Measurements from ENCODE around the gene FAM186B.
A peak's percentile ranks its signal among the peaks of the same experiment; 100 is the strongest.

Gene FAM186B

DNA sequence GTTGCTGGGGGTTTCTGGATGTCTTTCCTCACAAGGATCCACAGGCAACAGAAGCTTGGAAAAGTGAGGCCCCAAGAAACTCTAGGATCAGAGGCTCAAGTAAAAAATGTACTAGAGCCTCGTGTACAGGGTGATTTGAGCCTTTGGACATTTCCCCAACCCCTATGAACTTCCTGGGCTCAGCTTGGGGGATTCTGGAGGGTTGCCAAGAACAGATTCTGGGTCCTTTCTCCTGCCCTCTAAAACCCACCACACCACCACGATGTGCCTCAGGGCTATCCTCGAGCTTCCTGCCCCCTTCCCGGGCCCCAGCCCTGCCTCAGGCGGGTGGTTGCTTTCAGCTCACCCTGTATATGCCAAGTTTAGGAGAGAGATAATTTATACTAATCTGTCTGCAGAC lies 583 bp downstream of the FAM186B start:
- no peak overlapping the region for H3K27ac ChIP-seq (ENCODE audit: extremely low read depth, low read depth, low read length)
- POLR2A ChIA-PET, result interaction anchor here (0.5 to 0.9 kb wide), 4 partner anchors 10 to 324 kb away, joined by 3 to 8 read pairs (median 4); no protein-coding TSS in a partner anchor
- TF ChIP-seq ZFP41 (tag by site-specific recombination; IDR thresholded peaks at IDR 0.05; ENCODE audit: borderline replicate concordance), result no peak
- TF ChIP-seq ZNF37A (tag by site-specific recombination; IDR thresholded peaks at IDR 0.05), result no peak
- no peak for TF ChIP-seq REPIN1 (tag by site-specific recombination; IDR thresholded peaks at IDR 0.05; ENCODE audit: low read depth)
- TF ChIP-seq EGR2 (tag by site-specific recombination; IDR thresholded peaks at IDR 0.05; ENCODE audit: low read depth), result no peak
- no peak for TF ChIP-seq ZNF16 (tag by site-specific recombination; IDR thresholded peaks at IDR 0.05; ENCODE audit: low read depth)
- no peak for TF ChIP-seq MEIS1 (CRISPR knock-in tag; IDR thresholded peaks at IDR 0.05; ENCODE audit: borderline replicate concordance)
- TF ChIP-seq ZNF768 (tag by site-specific recombination; IDR thresholded peaks at IDR 0.05), result no peak
- peaks cover 0 to 8% of the 10 kb centered on the region in 2 experiments; a peak in 1 of 3 replicates for H3K36me3 ChIP-seq (ENCODE audit: control insufficient read depth in 2 of 2, insufficient read depth in 1 of 2, low read length in 2 of 2)
- CTCF ChIA-PET, result interaction anchor here (0.7 to 2.2 kb wide), 4 partner anchors 24 to 316 kb away, joined by 3 to 10 read pairs (median 4); no protein-coding TSS in a partner anchor
- H3K4me1 ChIP-seq (ENCODE audit: control insufficient read depth, insufficient read depth, low read length), result peaks cover 2% of the 10 kb centered on the region; the same call in 1 of the 2 replicates
- no peaks in the 10 kb centered on the region for H3K9me3 ChIP-seq (ENCODE audit: control insufficient read depth, insufficient read depth, low read depth, low read length)
- H3K4me3 ChIP-seq (ENCODE audit: low read depth, low read length), result no peak overlapping the region

DNA sequence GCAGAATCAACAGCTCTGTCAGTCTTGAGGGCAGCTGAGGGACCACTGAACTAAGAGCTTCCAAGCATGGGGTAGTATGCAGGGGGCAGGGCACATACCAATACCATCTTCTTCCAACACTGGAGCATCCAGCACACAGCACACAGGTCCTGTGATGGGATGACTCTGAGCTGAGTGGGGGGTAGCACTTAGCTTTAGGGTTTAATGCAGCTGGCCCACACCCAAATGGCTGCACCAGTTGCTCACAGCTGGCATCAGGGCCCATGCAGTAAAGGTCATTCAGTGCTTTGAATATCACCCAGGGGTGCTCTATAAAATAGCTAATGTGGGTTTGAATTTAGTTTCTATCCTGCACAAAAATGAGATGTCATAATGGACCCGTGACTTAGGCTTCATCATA lies 1.7 kb downstream of the FAM186B start:
- H3K4me1 ChIP-seq (ENCODE audit: control insufficient read depth, insufficient read depth, low read length), result peaks cover 2% of the 10 kb centered on the region; the same call in 1 of the 2 replicates
- ChIA-PET CTCF (interaction anchor here (2.2 kb wide), 1 partner anchor 23 kb away, joined by 10 read pairs; no protein-coding TSS in a partner anchor), POLR2A (no interaction called here)
- peaks cover 0 to 8% of the 10 kb centered on the region in 2 experiments; a peak in 1 of 3 replicates for H3K36me3 ChIP-seq (ENCODE audit: control insufficient read depth in 2 of 2, insufficient read depth in 1 of 2, low read length in 2 of 2)
- H3K27ac ChIP-seq (ENCODE audit: extremely low read depth, low read depth, low read length), result no peak overlapping the region
- H3K9me3 ChIP-seq (ENCODE audit: control insufficient read depth, insufficient read depth, low read depth, low read length), result no peaks in the 10 kb centered on the region
- no peak overlapping the region for H3K4me3 ChIP-seq (ENCODE audit: low read depth, low read length)
- TF ChIP-seq YY2 (tag by site-specific recombination; IDR thresholded peaks at IDR 0.05) (no peak), ZSCAN5A (tag by site-specific recombination; IDR thresholded peaks at IDR 0.05) (no peak), GLIS1 (tag by site-specific recombination; IDR thresholded peaks at IDR 0.05) (peak; percentile 68), ZBTB48 (tag by site-specific recombination; IDR thresholded peaks at IDR 0.05) (no peak), ZNF768 (tag by site-specific recombination; IDR thresholded peaks at IDR 0.05) (no peak), SCRT2 (tag by site-specific recombination; IDR thresholded peaks at IDR 0.05) (peak; percentile 58), ZNF658 (tag by site-specific recombination; IDR thresholded peaks at IDR 0.05) (no peak), ZNF514 (tag by site-specific recombination; IDR thresholded peaks at IDR 0.05) (no peak), ZNF354C (tag by site-specific recombination; IDR thresholded peaks at IDR 0.05; ENCODE audit: borderline replicate concordance, low read depth) (no peak), ZNF350 (tag by site-specific recombination; IDR thresholded peaks at IDR 0.05) (no peak), ZNF585B (tag by site-specific recombination; IDR thresholded peaks at IDR 0.05) (no peak), ZNF10 (tag by site-specific recombination; IDR thresholded peaks at IDR 0.05) (no peak), PRDM1 (tag by site-specific recombination; IDR thresholded peaks at IDR 0.05) (no peak), ZNF416 (tag by site-specific recombination; IDR thresholded peaks at IDR 0.05) (no peak), ZNF561 (tag by site-specific recombination; IDR thresholded peaks at IDR 0.05; ENCODE audit: borderline replicate concordance) (no peak), ZFP41 (tag by site-specific recombination; IDR thresholded peaks at IDR 0.05; ENCODE audit: borderline replicate concordance) (no peak), ZIC2 (tag by site-specific recombination; IDR thresholded peaks at IDR 0.05) (peak; percentile 68), KLF10 (tag by site-specific recombination; IDR thresholded peaks at IDR 0.05) (no peak)
- TF ChIP-seq, protein P1, sequence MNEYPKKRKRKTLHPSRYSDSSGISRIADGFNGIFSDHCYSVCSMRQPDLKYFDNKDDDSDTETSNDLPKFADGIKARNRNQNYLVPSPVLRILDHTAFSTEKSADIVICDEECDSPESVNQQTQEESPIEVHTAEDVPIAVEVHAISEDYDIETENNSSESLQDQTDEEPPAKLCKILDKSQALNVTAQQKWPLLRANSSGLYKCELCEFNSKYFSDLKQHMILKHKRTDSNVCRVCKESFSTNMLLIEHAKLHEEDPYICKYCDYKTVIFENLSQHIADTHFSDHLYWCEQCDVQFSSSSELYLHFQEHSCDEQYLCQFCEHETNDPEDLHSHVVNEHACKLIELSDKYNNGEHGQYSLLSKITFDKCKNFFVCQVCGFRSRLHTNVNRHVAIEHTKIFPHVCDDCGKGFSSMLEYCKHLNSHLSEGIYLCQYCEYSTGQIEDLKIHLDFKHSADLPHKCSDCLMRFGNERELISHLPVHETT (tag by site-specific recombination; IDR thresholded peaks at IDR 0.05), result no peak
- TF ChIP-seq, protein P2, sequence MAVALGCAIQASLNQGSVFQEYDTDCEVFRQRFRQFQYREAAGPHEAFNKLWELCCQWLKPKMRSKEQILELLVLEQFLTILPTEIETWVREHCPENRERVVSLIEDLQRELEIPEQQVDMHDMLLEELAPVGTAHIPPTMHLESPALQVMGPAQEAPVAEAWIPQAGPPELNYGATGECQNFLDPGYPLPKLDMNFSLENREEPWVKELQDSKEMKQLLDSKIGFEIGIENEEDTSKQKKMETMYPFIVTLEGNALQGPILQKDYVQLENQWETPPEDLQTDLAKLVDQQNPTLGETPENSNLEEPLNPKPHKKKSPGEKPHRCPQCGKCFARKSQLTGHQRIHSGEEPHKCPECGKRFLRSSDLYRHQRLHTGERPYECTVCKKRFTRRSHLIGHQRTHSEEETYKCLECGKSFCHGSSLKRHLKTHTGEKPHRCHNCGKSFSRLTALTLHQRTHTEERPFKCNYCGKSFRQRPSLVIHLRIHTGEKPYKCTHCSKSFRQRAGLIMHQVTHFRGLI (tag by site-specific recombination; IDR thresholded peaks at IDR 0.05), result no peak

Data from HEK293 (cell line).